IPS DF 6.9 (cell line): ENCODE data around the gene ZNF595.
"Not testable (repeated sequence)": the region's sequence is repeated elsewhere in the genome, so short reads cannot be mapped to it uniquely, and the experiment has no call there.

ENCODE experiments used
- DNase-seq: peaks from one replicate; pipeline ENCODE4 v3.0.0-alpha.2; 2013; ENCODE audit warnings: low read depth, low spot score
- H3K27ac ChIP-seq: one replicate; pipeline ENCODE4 v1.5.1; 2013; ENCODE audit warnings: low read length, control low read depth
- H3K27me3 ChIP-seq: 2 replicates; pipeline ENCODE4 v1.6.1; 2013; ENCODE audit warnings: mild to moderate bottlenecking, low read length; ENCODE audit not compliant: control insufficient read depth, insufficient read depth
- H3K36me3 ChIP-seq: 2 replicates; pipeline ENCODE4 v1.6.1; 2013; ENCODE audit warnings: low read length; ENCODE audit not compliant: control insufficient read depth, insufficient read depth
- H3K4me1 ChIP-seq: 2 replicates; pipeline ENCODE4 v1.6.1; 2013; ENCODE audit warnings: low read length; ENCODE audit not compliant: control insufficient read depth, insufficient read depth
- H3K4me3 ChIP-seq: 2 replicates; pipeline ENCODE4 v1.5.1; 2013; ENCODE audit warnings: mild to moderate bottlenecking, low read length
- H3K9me3 ChIP-seq: 2 replicates; pipeline ENCODE4 v1.6.1; 2013; ENCODE audit warnings: low read length, inconsistent platforms; ENCODE audit not compliant: control insufficient read depth, insufficient read depth
- WGBS: extraction: QIAGEN DNeasy Blood & Tissue Kit; methylation state at CpG from one replicate; pipeline ENCODE4 v1.1.7; 2013; ENCODE audit warnings: mixed read lengths, missing lambda C conversion rate; ENCODE audit not compliant: insufficient read length, insufficient coverage; 5-methylcytosine and 5-hydroxymethylcytosine counted together

Gene ZNF595

GRCh38 chr4:28767-29542, 24.2 kb upstream of the ZNF595 start:
- not testable (repeated sequence) for H3K27me3 ChIP-seq, H3K27ac ChIP-seq, H3K36me3 ChIP-seq, H3K4me3 ChIP-seq, H3K9me3 ChIP-seq, H3K4me1 ChIP-seq, DNase-seq
- WGBS: no CpG with 5 or more reads among the region's 3 CpGs

GRCh38 chr4:33314-33713, 19.8 kb upstream of the ZNF595 start:
- not testable (repeated sequence) for H3K4me3 ChIP-seq, H3K9me3 ChIP-seq, H3K36me3 ChIP-seq, H3K27ac ChIP-seq, DNase-seq, H3K4me1 ChIP-seq, H3K27me3 ChIP-seq
- no CpG with 5 or more reads among the region's 6 CpGs for WGBS

DNA sequence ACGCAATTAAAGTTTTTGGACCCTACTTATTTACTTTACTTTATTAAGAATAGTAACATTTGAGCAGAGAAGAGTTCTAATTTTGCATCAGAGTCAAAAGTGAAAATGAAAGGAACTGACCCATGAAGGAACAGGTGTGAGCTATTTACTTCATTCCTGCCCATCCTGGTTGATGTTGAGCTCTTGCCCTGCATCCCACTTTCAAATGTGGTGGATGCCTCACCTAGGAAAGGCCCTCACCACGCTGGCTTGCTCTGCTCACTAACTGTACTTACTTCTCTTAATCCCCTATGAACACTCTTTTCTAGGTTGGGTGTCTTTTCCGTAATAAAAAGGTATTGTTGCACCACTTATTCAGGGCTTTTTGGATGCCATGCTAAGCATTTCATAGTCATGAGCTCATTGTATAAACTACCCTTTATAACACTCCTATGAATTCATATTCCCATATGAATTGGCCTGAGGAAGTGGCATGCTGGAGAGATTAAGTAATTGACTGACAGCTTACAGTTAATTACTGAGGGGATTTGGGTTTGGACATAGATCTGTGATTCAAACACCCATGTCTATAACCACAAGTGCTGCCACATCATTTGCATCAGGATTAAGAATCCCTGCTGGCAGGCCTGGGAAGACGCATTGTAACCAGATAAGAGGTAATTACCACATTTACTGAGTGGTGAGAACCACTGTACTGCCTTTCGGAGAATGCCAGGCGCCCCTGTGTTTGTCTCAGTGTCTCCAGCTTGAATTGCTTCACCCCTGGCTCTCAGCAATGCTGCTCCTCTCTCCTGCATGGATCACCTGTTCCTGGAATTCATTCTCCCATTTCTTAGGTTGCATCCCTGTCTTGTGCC, 16.3 kb upstream of the ZNF595 start:
- not testable (repeated sequence) for H3K36me3 ChIP-seq, H3K4me3 ChIP-seq, H3K27ac ChIP-seq, H3K9me3 ChIP-seq, H3K4me1 ChIP-seq, DNase-seq, H3K27me3 ChIP-seq
- no CpG with 5 or more reads among the region's 6 CpGs for WGBS

DNA sequence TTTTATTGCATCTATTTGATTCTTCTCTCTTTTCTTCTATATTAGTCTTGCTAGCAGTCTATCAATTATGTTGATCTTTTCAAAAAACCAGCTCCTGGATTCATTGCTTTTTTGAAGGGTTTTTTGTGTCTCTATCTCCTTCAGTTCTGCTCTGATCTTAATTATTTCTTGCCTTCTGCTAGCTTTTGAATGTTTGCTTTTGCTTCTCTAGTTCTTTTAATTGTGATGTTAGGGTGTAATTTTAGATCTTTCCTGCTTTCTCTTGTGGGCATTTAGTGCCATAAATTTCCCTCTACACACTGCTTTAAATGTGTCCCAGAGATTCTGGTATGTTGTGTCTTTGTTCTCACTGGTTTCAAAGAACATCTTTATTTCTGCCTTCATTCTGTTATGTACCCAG, 14.9 kb upstream of the ZNF595 start:
- H3K27ac ChIP-seq, H3K4me3 ChIP-seq, H3K4me1 ChIP-seq, H3K27me3 ChIP-seq, H3K36me3 ChIP-seq, DNase-seq, H3K9me3 ChIP-seq: not testable (repeated sequence)

DNA sequence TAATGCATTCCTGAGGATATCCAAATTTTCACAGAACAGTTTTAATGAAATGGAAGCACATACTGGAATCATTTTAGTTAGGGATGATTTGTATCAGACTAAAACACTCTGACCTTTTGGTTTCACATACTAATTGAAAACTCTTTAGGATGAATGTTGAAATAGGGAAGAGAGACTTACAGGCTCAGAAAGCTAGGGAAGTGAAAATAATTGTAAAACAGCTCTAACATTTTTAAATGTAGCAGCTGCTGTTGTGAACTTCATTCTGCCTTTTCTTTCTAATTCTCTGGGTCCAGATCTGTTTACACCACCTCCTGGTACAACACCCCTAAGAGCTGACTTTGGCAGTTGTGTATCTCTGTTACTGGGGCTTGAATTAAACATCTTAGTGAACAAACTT, 9.7 kb upstream of the ZNF595 start:
- H3K27me3 ChIP-seq, H3K9me3 ChIP-seq, DNase-seq, H3K27ac ChIP-seq, H3K4me3 ChIP-seq, H3K4me1 ChIP-seq, H3K36me3 ChIP-seq: not testable (repeated sequence)

DNA sequence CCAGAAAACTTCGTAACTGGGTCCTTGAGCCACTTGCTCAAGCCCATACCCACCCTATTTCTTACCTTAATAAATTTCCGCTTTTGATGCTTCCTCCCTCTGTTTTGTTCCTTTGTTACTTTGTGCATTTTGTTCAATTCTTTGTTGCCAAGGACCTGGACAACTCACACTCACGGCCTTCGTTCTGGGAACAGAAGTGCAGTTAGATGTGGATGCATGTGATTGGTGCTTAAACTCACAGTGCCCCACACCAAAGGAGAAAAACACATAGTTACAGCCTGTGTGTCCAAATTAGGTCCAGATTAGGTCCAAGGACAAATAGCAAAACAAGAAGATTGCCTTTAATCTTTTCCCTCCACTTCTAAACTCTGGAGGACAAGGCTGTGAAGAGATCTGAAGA, 1.9 kb upstream of the ZNF595 start:
- no CpG with 5 or more reads among the region's 4 CpGs for WGBS
- H3K4me1 ChIP-seq, H3K9me3 ChIP-seq, H3K27ac ChIP-seq, DNase-seq, H3K27me3 ChIP-seq, H3K36me3 ChIP-seq, H3K4me3 ChIP-seq: not testable (repeated sequence)

DNA sequence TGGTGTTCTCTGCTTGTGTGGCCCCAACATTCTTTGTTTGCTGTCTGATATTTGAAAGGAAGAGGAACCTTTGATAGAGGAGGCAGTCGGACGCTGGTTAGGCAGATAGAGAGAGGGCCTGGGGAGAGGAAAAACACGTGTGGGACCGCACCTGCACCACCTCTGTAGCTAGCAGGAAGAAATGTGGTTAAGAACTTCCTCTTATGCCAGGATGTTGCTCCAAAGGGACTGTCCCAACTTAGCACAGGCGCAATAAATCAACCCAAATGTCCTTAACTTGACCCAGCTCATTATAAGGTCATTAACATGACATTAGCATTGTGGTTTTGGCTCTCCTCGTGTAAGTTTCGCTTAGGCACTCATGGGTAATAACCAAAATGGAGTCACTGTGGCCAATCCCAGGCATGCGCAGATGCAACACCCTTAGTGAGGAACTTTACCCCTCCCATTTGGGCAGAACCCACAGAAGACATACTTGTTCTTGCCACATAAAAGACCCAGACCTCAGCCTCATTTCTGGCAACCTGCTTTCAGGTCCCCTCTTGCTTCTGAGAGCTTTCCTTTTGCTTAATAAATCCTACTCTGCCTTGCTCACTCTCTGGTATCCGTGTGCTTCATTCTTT, 1.4 kb upstream of the ZNF595 start:
- H3K27me3 ChIP-seq, H3K27ac ChIP-seq, DNase-seq, H3K36me3 ChIP-seq, H3K4me3 ChIP-seq, H3K9me3 ChIP-seq, H3K4me1 ChIP-seq: not testable (repeated sequence)
- WGBS: no CpG with 5 or more reads among the region's 9 CpGs

DNA sequence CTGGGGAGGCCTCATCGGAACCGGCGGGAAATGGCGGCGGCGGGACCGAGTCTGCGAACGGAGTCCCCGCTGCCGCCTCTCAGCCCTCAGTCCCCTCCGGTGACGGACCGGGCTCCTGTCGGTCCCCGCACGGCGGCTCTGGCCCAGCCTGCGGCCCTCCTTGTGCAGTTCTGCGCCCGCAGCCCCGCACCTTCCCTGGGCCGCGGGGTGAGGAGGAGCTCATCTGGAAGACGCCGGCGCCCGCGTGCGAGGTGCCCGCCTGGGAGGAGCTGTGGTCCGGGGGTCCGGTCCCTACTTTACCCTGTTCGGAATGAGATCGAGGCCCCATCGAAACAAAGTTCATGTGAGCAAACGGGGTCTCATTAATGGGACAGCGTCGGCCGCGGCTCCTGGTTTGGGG, 400 bp downstream of the ZNF595 start:
- not testable (repeated sequence) for H3K9me3 ChIP-seq, H3K27ac ChIP-seq, H3K4me1 ChIP-seq, DNase-seq, H3K36me3 ChIP-seq, H3K4me3 ChIP-seq, H3K27me3 ChIP-seq
- WGBS: no CpG with 5 or more reads among the region's 41 CpGs

GRCh38 chr4:64733-65132, 11.6 kb downstream of the ZNF595 start:
- H3K4me1 ChIP-seq, H3K27ac ChIP-seq, H3K36me3 ChIP-seq, DNase-seq, H3K27me3 ChIP-seq, H3K9me3 ChIP-seq, H3K4me3 ChIP-seq: not testable (repeated sequence)

- no peak overlapping the region for H3K4me3 ChIP-seq
- peaks cover 11% of the 10 kb centered on the region; the same call in 1 of the 2 replicates for H3K36me3 ChIP-seq
- no CpG with 5 or more reads among the region's 1 CpG for WGBS
- no peak overlapping the region for H3K27ac ChIP-seq
- DNase-seq: no peak
- H3K27me3 ChIP-seq: no peaks in the 10 kb centered on the region
- no peaks in the 10 kb centered on the region for H3K4me1 ChIP-seq
- peaks cover 4% of the 10 kb centered on the region; the same call in 1 of the 2 replicates for H3K9me3 ChIP-seq
Measured at GRCh38 chr4:71830-72229, 18.7 kb downstream of the ZNF595 start.
